Smooth muscle cell (in vitro differentiated cells): Measurements from ENCODE around the gene CPSF4. TPM values are rescaled to one million over a fixed set of nuclear protein-coding genes. Genes with fewer than 3 reads are reported as not detected.

Source experiments
- DNase-seq: peaks from one replicate; lab custom pipeline; 2025; ENCODE audit not compliant: unreplicated experiment; lab: John Stamatoyannopoulos, UW
- H2AFZ ChIP-seq: fragments of 200-600 bp; sonication (generic); 2 replicates; pipeline ENCODE4 v1.6.0; 2016; ENCODE audit warnings: antibody characterized with exemption, low read depth, mild to moderate bottlenecking
- H3F3A ChIP-seq: fragments of 200-600 bp; sonication (generic); 2 replicates; pipeline ENCODE4 v1.6.0; 2017; ENCODE audit warnings: antibody characterized with exemption, low read depth
- H3K27ac ChIP-seq: fragments of 200-600 bp; sonication (generic); 2 replicates; pipeline ENCODE4 v1.5.1; 2016; ENCODE audit warnings: low read depth, mild to moderate bottlenecking
- H3K27me3 ChIP-seq: fragments of 200-600 bp; sonication (generic); 2 replicates; pipeline ENCODE4 v1.6.1; 2016; ENCODE audit warnings: low read depth, mild to moderate bottlenecking
- H3K36me3 ChIP-seq: fragments of 200-600 bp; sonication (generic); 2 replicates; pipeline ENCODE4 v1.5.1; 2016; ENCODE audit warnings: low read depth
- H3K4me1 ChIP-seq: fragments of 200-600 bp; sonication (generic); 2 replicates; pipeline ENCODE4 v1.5.1; 2016; ENCODE audit warnings: low read depth
- H3K4me2 ChIP-seq: fragments of 200-600 bp; sonication (generic); 2 replicates; pipeline ENCODE4 v1.6.0; 2016; ENCODE audit warnings: mild to moderate bottlenecking
- H3K4me3 ChIP-seq: fragments of 200-600 bp; sonication (generic); 2 replicates; pipeline ENCODE4 v1.5.1; 2016; ENCODE audit warnings: mild to moderate bottlenecking
- H3K79me2 ChIP-seq: fragments of 200-600 bp; sonication (generic); 2 replicates; pipeline ENCODE4 v1.6.0; 2016; ENCODE audit warnings: low read depth, mild to moderate bottlenecking
- H3K9ac ChIP-seq: fragments of 200-600 bp; sonication (generic); 2 replicates; pipeline ENCODE4 v1.6.0; 2016; ENCODE audit warnings: low read depth
- H3K9me3 ChIP-seq: fragments of 200-600 bp; sonication (generic); replicated peaks from 2 replicates; pipeline ENCODE4 v1.5.1; 2016; ENCODE audit warnings: low read depth
- H4K20me1 ChIP-seq: fragments of 200-600 bp; sonication (generic); 2 replicates; pipeline ENCODE4 v1.6.0; 2016; ENCODE audit warnings: low read depth
- WGBS: methylation state at CpG from one replicate; pipeline ENCODE4 v1.1.7; 2016; ENCODE audit warnings: low lambda C conversion rate; 5-methylcytosine and 5-hydroxymethylcytosine counted together
- polyA plus RNA-seq: library from polyadenylated mRNA; unstranded; fragments of >200 nt; fragmentation: Nextera tagmentation; extraction: Ambion mirVana; gene quantifications from 2 replicates; pipeline ENCODE4 v1.2.1, GENCODE V29; 2016
- total RNA-seq: library from RNA; depleted of rRNA; stranded (reverse); fragments of >200 nt; gene quantifications from 2 replicates; pipeline ENCODE4 v1.2.3, GENCODE V29; 2014
- TF ChIP-seq, protein P1 (sequence below): fragments of 200-600 bp; sonication (generic); IDR thresholded peaks from 2 replicates; pipeline ENCODE4 v1.5.1; 2017; ENCODE audit warnings: borderline replicate concordance, mild to moderate bottlenecking, antibody characterized with exemption; ENCODE audit not compliant: insufficient read depth, poor library complexity, severe bottlenecking

Gene CPSF4
- total and polyA plus RNA-seq, 2 experiments from 2014 or later, result 27.1 to 30.3 TPM

DNA sequence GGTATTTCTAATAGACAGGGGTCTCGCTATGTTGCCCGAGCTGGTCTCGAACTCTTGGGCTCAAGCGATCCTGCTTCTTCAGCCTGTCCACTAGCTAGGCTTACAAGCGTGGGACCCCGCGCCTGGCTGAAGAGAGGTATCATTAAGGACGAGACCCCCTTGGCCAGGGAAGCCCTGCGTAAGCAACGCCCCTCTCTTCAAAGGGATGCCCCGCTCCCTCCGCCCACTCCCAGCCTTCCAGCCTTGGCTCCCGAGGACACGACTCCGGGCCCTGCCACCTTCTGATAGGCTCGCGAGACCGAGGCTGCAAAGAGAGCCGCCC, 65.5 kb downstream of the CPSF4 start:
- H3K4me1 ChIP-seq, result peaks cover 12% of the 10 kb centered on the region
- TF ChIP-seq, protein P1, sequence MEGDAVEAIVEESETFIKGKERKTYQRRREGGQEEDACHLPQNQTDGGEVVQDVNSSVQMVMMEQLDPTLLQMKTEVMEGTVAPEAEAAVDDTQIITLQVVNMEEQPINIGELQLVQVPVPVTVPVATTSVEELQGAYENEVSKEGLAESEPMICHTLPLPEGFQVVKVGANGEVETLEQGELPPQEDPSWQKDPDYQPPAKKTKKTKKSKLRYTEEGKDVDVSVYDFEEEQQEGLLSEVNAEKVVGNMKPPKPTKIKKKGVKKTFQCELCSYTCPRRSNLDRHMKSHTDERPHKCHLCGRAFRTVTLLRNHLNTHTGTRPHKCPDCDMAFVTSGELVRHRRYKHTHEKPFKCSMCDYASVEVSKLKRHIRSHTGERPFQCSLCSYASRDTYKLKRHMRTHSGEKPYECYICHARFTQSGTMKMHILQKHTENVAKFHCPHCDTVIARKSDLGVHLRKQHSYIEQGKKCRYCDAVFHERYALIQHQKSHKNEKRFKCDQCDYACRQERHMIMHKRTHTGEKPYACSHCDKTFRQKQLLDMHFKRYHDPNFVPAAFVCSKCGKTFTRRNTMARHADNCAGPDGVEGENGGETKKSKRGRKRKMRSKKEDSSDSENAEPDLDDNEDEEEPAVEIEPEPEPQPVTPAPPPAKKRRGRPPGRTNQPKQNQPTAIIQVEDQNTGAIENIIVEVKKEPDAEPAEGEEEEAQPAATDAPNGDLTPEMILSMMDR, result no peak
- WGBS, result 14% methylated on average over 19 of the region's 19 CpGs
- H3K27ac ChIP-seq, result peak overlapping the region; percentile 91
- no peaks in the 10 kb centered on the region for H3F3A ChIP-seq
- peak overlapping the region; percentile 92 for H3K9ac ChIP-seq
- peak overlapping the region; percentile 97 for H2AFZ ChIP-seq
- peaks cover 16% of the 10 kb centered on the region for H4K20me1 ChIP-seq
- DNase-seq, result no peak
- no peaks in the 10 kb centered on the region for H3K9me3 ChIP-seq
- peak overlapping the region; percentile 96 for H3K4me3 ChIP-seq
- H3K36me3 ChIP-seq, result no peaks in the 10 kb centered on the region
- H3K79me2 ChIP-seq, result peaks cover 58% of the 10 kb centered on the region
- H3K27me3 ChIP-seq, result no peaks in the 10 kb centered on the region
- H3K4me2 ChIP-seq, result peak overlapping the region; percentile 94

DNA sequence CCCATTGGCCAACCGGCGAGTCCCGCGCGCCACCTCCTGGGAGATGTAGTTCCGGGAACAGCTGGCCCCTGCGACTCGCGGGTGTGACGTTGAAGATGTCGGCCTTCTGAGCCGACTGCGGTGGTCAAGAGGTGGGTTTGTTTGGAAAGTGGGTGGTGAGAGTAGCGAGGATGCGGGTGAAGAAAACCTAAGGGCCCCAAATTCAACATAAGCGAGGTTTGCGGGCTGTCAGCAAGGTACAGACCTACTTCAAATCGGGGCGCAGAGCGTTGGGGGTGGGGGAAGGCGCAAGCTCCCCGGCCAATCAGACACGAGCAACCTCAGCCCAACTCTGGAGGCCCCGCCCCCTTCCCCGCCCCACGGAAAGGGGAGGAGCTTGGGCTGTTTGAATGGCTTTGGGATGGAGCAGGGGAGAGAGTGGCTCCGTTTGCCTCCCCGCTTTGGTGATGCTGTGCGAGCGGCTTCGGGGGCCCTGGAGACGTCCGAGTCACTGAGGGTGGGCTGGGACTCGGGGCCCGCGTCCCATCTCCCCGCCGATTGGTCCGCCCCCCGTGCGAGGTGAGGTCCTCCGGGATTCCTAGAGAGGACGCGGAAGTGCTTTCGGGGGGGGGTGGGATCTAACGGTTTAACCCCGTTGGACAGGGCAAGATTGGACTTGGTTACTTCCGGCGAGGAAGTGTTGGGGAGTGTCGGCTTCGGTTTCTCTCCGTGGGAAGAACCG, 66.0 kb downstream of the CPSF4 start, which contains the start of gene ZKSCAN5:
ZKSCAN5 (plus strand) TSS at position 60 of the 721 bp plus-strand sequence. CDS start 1,383 bp downstream, outside the sequence.
- peaks cover 57% of the 10 kb centered on the region for H3K79me2 ChIP-seq

DNA sequence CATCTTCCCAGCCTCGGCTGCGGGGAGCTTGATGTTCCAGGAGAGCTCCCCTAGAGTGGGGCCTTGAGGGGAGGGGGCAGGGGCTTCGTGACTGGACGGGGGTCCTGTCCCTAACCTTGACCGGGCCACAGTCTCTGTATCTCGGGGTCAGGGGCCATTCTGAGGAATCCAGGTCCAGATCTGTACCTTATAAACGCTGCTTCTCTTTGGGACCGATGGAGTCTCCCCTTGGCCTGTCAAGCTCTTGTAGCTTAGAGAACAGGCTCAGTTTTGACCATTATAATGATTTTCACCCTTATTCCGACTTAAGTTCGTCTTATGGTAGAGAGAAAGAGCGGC, 66.5 kb downstream of the CPSF4 start:
- no peaks in the 10 kb centered on the region for H3F3A ChIP-seq
- H3K79me2 ChIP-seq, result peaks cover 61% of the 10 kb centered on the region
- no peaks in the 10 kb centered on the region for H3K36me3 ChIP-seq
- 3% methylated on average over 11 of the region's 11 CpGs for WGBS
- peak overlapping the region; percentile 92 for H3K9ac ChIP-seq
- peak overlapping the region; percentile 97 for H2AFZ ChIP-seq
- peak overlapping the region; percentile 96 for H3K4me3 ChIP-seq
- H3K27me3 ChIP-seq, result no peaks in the 10 kb centered on the region
- H3K9me3 ChIP-seq, result no peaks in the 10 kb centered on the region
- TF ChIP-seq, protein P1, result no peak
- H4K20me1 ChIP-seq, result peaks cover 25% of the 10 kb centered on the region
- H3K27ac ChIP-seq, result peak overlapping the region; percentile 91
- peak overlapping the region; percentile 94 for H3K4me2 ChIP-seq
- H3K4me1 ChIP-seq, result peaks cover 12% of the 10 kb centered on the region
- no peak for DNase-seq

More for the DNA sequence above, 66.0 kb downstream of the CPSF4 start, which contains the start of gene ZKSCAN5:
- Histone ChIP-seq H3K27me3 (no peaks in the 10 kb centered on the region), H3K4me2 (peak within 1 kb of the TSS; percentile 94), H2AFZ (peak within 1 kb of the TSS; percentile 97), H3K36me3 (no peaks in the 10 kb centered on the region), H3K27ac (peak within 1 kb of the TSS; percentile 91), H4K20me1 (peaks cover 21% of the 10 kb centered on the region), H3K4me1 (peaks cover 12% of the 10 kb centered on the region), H3K4me3 (peak within 1 kb of the TSS; percentile 96), H3K9me3 (no peaks in the 10 kb centered on the region), H3K9ac (peak within 1 kb of the TSS; percentile 92), H3F3A (no peaks in the 10 kb centered on the region)
- DNase-seq, result peak; percentile 99
- TF ChIP-seq, protein P1, result no peak
- under 1% methylated on average over 52 of the region's 53 CpGs for WGBS

Other genes starting within 250 kb of the CPSF4 start
- gene KPNA7, start 230.8 kb upstream of the CPSF4 start, total RNA-seq, result not detected in 2 replicates
- not detected in 2 replicates for gene KPNA7, start 230.8 kb upstream of the CPSF4 start, polyA plus RNA-seq
- not detected in 2 replicates for gene MYH16, start 166.1 kb upstream of the CPSF4 start, total RNA-seq
- not detected in 2 replicates for gene MYH16, start 166.1 kb upstream of the CPSF4 start, polyA plus RNA-seq
- gene ARPC1A, start 113.0 kb upstream of the CPSF4 start, total RNA-seq, result 80.8 and 85.0 TPM in 2 replicates
- gene ARPC1A, start 113.0 kb upstream of the CPSF4 start, polyA plus RNA-seq, result 109 and 113 TPM in 2 replicates
- gene ARPC1B, start 64.2 kb upstream of the CPSF4 start, total RNA-seq, result 105 and 167 TPM in 2 replicates
- 204 and 225 TPM in 2 replicates for gene ARPC1B, start 64.2 kb upstream of the CPSF4 start, polyA plus RNA-seq
- 57.5 and 89.4 TPM in 2 replicates for gene PDAP1, start 30.3 kb upstream of the CPSF4 start, total RNA-seq
- 77.3 and 82.1 TPM in 2 replicates for gene PDAP1, start 30.3 kb upstream of the CPSF4 start, polyA plus RNA-seq
- 97.2 and 133 TPM in 2 replicates for gene BUD31, start 30.0 kb upstream of the CPSF4 start, total RNA-seq
- gene BUD31, start 30.0 kb upstream of the CPSF4 start, polyA plus RNA-seq, result 222 and 249 TPM in 2 replicates
- gene PTCD1, start 145 bp upstream of the CPSF4 start, total RNA-seq, result 2.7 and 10.8 TPM in 2 replicates
- 4.5 and 6.6 TPM in 2 replicates for gene PTCD1, start 145 bp upstream of the CPSF4 start, polyA plus RNA-seq
- gene ATP5MF, start 27.2 kb downstream of the CPSF4 start, total RNA-seq, result 1,182 and 2,081 TPM in 2 replicates
- 698 and 730 TPM in 2 replicates for gene ATP5MF, start 27.2 kb downstream of the CPSF4 start, polyA plus RNA-seq
- gene ZNF789, start 33.9 kb downstream of the CPSF4 start, total RNA-seq, result 1.6 and 2.5 TPM in 2 replicates
- 2.2 and 4.0 TPM in 2 replicates for gene ZNF789, start 33.9 kb downstream of the CPSF4 start, polyA plus RNA-seq
- gene ZNF394, start 61.3 kb downstream of the CPSF4 start, total RNA-seq, result 14.6 and 27.7 TPM in 2 replicates
- gene ZNF394, start 61.3 kb downstream of the CPSF4 start, polyA plus RNA-seq, result 13.2 and 21.2 TPM in 2 replicates
- gene ZKSCAN5, start 65.7 kb downstream of the CPSF4 start, total RNA-seq, result 16.5 and 20.2 TPM in 2 replicates
- gene ZKSCAN5, start 65.7 kb downstream of the CPSF4 start, polyA plus RNA-seq, result 7.6 and 8.4 TPM in 2 replicates
- gene FAM200A, start 113.2 kb downstream of the CPSF4 start, total RNA-seq, result 10.0 and 12.8 TPM in 2 replicates
- gene FAM200A, start 113.2 kb downstream of the CPSF4 start, polyA plus RNA-seq, result 5.9 and 8.1 TPM in 2 replicates
- gene ZNF655, start 119.7 kb downstream of the CPSF4 start, total RNA-seq, result 55.5 and 67.2 TPM in 2 replicates
- 21.6 and 33.4 TPM in 2 replicates for gene ZNF655, start 119.7 kb downstream of the CPSF4 start, polyA plus RNA-seq
- 3.3 and 4.7 TPM in 2 replicates for gene TMEM225B, start 159.3 kb downstream of the CPSF4 start, total RNA-seq
- gene TMEM225B, start 159.3 kb downstream of the CPSF4 start, polyA plus RNA-seq, result 3.6 and 5.4 TPM in 2 replicates
- gene ZSCAN25, start 178.0 kb downstream of the CPSF4 start, total RNA-seq, result 8.0 and 11.5 TPM in 2 replicates
- 6.2 and 10.0 TPM in 2 replicates for gene ZSCAN25, start 178.0 kb downstream of the CPSF4 start, polyA plus RNA-seq
- gene CYP3A5, start 241.1 kb downstream of the CPSF4 start, total RNA-seq, result not detected in 2 replicates
- gene CYP3A5, start 241.1 kb downstream of the CPSF4 start, polyA plus RNA-seq, result 0.19 and 0.57 TPM in 2 replicates